Neuronal stem cell (in vitro differentiated cells): ENCODE data around the gene MORC1.

Experiments used
- DNase-seq: peaks from one replicate; pipeline ENCODE4 v3.0.0-alpha.2; 2013; ENCODE audit warnings: low spot score
- H2AFZ ChIP-seq: one replicate; pipeline ENCODE4 v1.6.1; 2013; ENCODE audit warnings: mild to moderate bottlenecking, low read length, inconsistent platforms
- H2AK5ac ChIP-seq: 2 replicates; pipeline ENCODE4 v1.6.1; 2013; ENCODE audit warnings: low read depth, mild to moderate bottlenecking, inconsistent platforms, low read length, moderate library complexity, mixed read lengths
- H2BK120ac ChIP-seq: 2 replicates; pipeline ENCODE4 v1.6.1; 2013; ENCODE audit warnings: low read depth, mild to moderate bottlenecking, inconsistent platforms, low read length, moderate library complexity, mixed read lengths
- H2BK12ac ChIP-seq: one replicate; pipeline ENCODE4 v1.6.1; 2013; ENCODE audit warnings: low read length, inconsistent platforms
- H2BK15ac ChIP-seq: 2 replicates; pipeline ENCODE4 v1.6.1; 2013; ENCODE audit warnings: mild to moderate bottlenecking, low read length, inconsistent platforms, mixed read lengths
- H2BK5ac ChIP-seq: one replicate; pipeline ENCODE4 v1.6.1; 2013; ENCODE audit warnings: inconsistent platforms, mild to moderate bottlenecking, low read length, moderate library complexity
- H3K14ac ChIP-seq: one replicate; pipeline ENCODE4 v1.6.1; 2013; ENCODE audit warnings: low read length, inconsistent platforms
- H3K18ac ChIP-seq: 2 replicates; pipeline ENCODE4 v1.6.1; 2013; ENCODE audit warnings: low read length, inconsistent platforms
- H3K23ac ChIP-seq: 2 replicates; pipeline ENCODE4 v1.6.1; 2013; ENCODE audit warnings: low read depth, mild to moderate bottlenecking, mixed read lengths, low read length, inconsistent platforms; ENCODE audit not compliant: poor library complexity
- H3K27ac ChIP-seq: replicated peaks from 3 replicates; pipeline ENCODE4 v1.5.1; 2013; ENCODE audit warnings: low read length, inconsistent platforms
- H3K27me3 ChIP-seq, 3 experiments: 2 replicates each; pipeline ENCODE4 v1.6.1; 2013; ENCODE audit warnings: low read length in 3 of 3, mild to moderate bottlenecking in 2 of 3, inconsistent platforms in 1 of 3, low read depth in 1 of 3, mixed read lengths in 1 of 3, moderate library complexity in 1 of 3; ENCODE audit not compliant: control insufficient read depth in 3 of 3, insufficient read depth in 3 of 3
- H3K36me3 ChIP-seq, 2 donors: replicated peaks in 1 of 2; 2 replicates each; pipeline ENCODE4 v1.6.1; 2013; ENCODE audit warnings: low read length in 2 of 2; ENCODE audit not compliant: control insufficient read depth in 2 of 2, insufficient read depth in 2 of 2
- H3K4ac ChIP-seq: 2 replicates; pipeline ENCODE4 v1.6.1; 2013; ENCODE audit warnings: inconsistent platforms, mild to moderate bottlenecking, low read length, moderate library complexity
- H3K4me1 ChIP-seq, 2 donors: 1 replicate in 1 of 2; 2 replicates in 1 of 2; pipeline ENCODE4 v1.6.1; 2013; ENCODE audit warnings: low read length in 2 of 2, low read depth in 1 of 2; ENCODE audit not compliant: control insufficient read depth in 2 of 2, insufficient read depth in 1 of 2
- H3K4me2 ChIP-seq: one replicate; pipeline ENCODE4 v1.6.1; 2013; ENCODE audit warnings: mild to moderate bottlenecking, low read length, inconsistent platforms; ENCODE audit not compliant: insufficient read depth, poor library complexity, severe bottlenecking
- H3K4me3 ChIP-seq, 2 donors: 2 replicates each; pipeline ENCODE4 v1.5.1; 2013; ENCODE audit warnings: low read length in 2 of 2, mild to moderate bottlenecking in 2 of 2, inconsistent platforms in 1 of 2, moderate library complexity in 1 of 2
- H3K79me1 ChIP-seq: one replicate; pipeline ENCODE4 v1.6.1; 2013; ENCODE audit warnings: low read depth, mild to moderate bottlenecking, inconsistent platforms, low read length, moderate library complexity
- H3K9ac ChIP-seq: one replicate; pipeline ENCODE4 v1.6.1; 2013; ENCODE audit warnings: mild to moderate bottlenecking, low read depth, low read length, inconsistent platforms; ENCODE audit not compliant: poor library complexity
- H3K9me3 ChIP-seq, 2 donors: replicated peaks in 1 of 2; 2 replicates each; pipeline versions ENCODE3 to v1.6.1; 2013; ENCODE audit warnings: low read length in 2 of 2, mild to moderate bottlenecking in 2 of 2, inconsistent platforms in 1 of 2, low read depth in 1 of 2, mixed read lengths in 1 of 2, moderate library complexity in 1 of 2; ENCODE audit not compliant: control insufficient read depth in 2 of 2, insufficient read depth in 1 of 2
- H4K8ac ChIP-seq: one replicate; pipeline ENCODE4 v1.6.1; 2013; ENCODE audit warnings: low read depth, mild to moderate bottlenecking, inconsistent platforms, low read length, moderate library complexity
- H4K91ac ChIP-seq: one replicate; pipeline ENCODE4 v1.6.1; 2013; ENCODE audit warnings: low read length, low read depth, mild to moderate bottlenecking, inconsistent platforms; ENCODE audit not compliant: poor library complexity
- WGBS, 2 donors: extraction: QIAGEN DNeasy Blood & Tissue Kit; methylation state at CpG; one replicate each; pipeline ENCODE4 v1.1.7; 2013; ENCODE audit warnings: missing lambda C conversion rate in 2 of 2, mixed read lengths in 1 of 2; ENCODE audit not compliant: insufficient read length in 2 of 2, insufficient replicate concordance in 1 of 2; ENCODE audit errors: extremely low coverage in 2 of 2; 5-methylcytosine and 5-hydroxymethylcytosine counted together

MORC1 gene

GRCh38 chr3:109122690-109123089, 4.8 kb upstream of the MORC1 start:
- Histone ChIP-seq H2BK15ac (no peak overlapping the region), H3K4ac (no peak overlapping the region), H3K18ac (no peak overlapping the region), H2AFZ (no peak overlapping the region), H3K27me3 (no peaks in the 10 kb centered on the region), H3K4me2 (no peak overlapping the region), H2AK5ac (no peak overlapping the region), H3K4me1 (no peaks in the 10 kb centered on the region), H3K4me3 (no peak overlapping the region), H3K36me3 (no peaks in the 10 kb centered on the region), H3K23ac (no peak overlapping the region), H3K79me1 (no peaks in the 10 kb centered on the region), H3K27ac (no peak overlapping the region), H4K8ac (no peak overlapping the region), H3K9ac (no peak overlapping the region), H2BK120ac (no peak overlapping the region), H3K14ac (no peak overlapping the region), H3K9me3 (no peaks in the 10 kb centered on the region), H2BK5ac (no peak overlapping the region), H2BK12ac (no peak overlapping the region), H4K91ac (no peak overlapping the region)
- DNase-seq = no peak

GRCh38 chr3:109118584-109118983, 650 bp upstream of the MORC1 start:
- Histone ChIP-seq H3K4me3 (no peak overlapping the region), H2BK120ac (no peak overlapping the region), H3K79me1 (no peaks in the 10 kb centered on the region), H3K14ac (no peak overlapping the region), H4K8ac (no peak overlapping the region), H3K9me3 (no peaks in the 10 kb centered on the region), H2AFZ (no peak overlapping the region), H3K27ac (no peak overlapping the region), H3K4me1 (no peaks in the 10 kb centered on the region), H3K4me2 (no peak overlapping the region), H3K23ac (no peak overlapping the region), H2BK5ac (no peak overlapping the region), H4K91ac (no peak overlapping the region), H2AK5ac (no peak overlapping the region), H3K9ac (no peak overlapping the region), H3K36me3 (no peaks in the 10 kb centered on the region), H3K27me3 (no peaks in the 10 kb centered on the region), H2BK12ac (no peak overlapping the region), H2BK15ac (no peak overlapping the region), H3K4ac (no peak overlapping the region), H3K18ac (no peak overlapping the region)
- no peak for DNase-seq
- no CpG with 5 or more reads among the region's 7 CpGs for WGBS, 2 donors

- Histone ChIP-seq H3K4me3 (no peak overlapping the region), H3K9ac (no peak overlapping the region), H2BK120ac (no peak overlapping the region), H3K27me3 (no peaks in the 10 kb centered on the region), H2BK12ac (no peak overlapping the region), H3K14ac (no peak overlapping the region), H4K8ac (no peak overlapping the region), H2AFZ (no peak overlapping the region), H3K36me3 (no peaks in the 10 kb centered on the region), H2BK15ac (no peak overlapping the region), H3K18ac (no peak overlapping the region), H4K91ac (no peak overlapping the region), H3K23ac (no peak overlapping the region), H3K4me1 (peaks cover 0 to 2% of the 10 kb centered on the region in 2 donors), H3K27ac (no peak overlapping the region), H3K4me2 (no peak overlapping the region), H2BK5ac (no peak overlapping the region), H3K4ac (no peak overlapping the region), H2AK5ac (no peak overlapping the region), H3K79me1 (no peaks in the 10 kb centered on the region), H3K9me3 (no peaks in the 10 kb centered on the region)
- WGBS, 2 donors = no CpG with 5 or more reads among the region's 2 CpGs
- no peak for DNase-seq
These were observed 1.9 kb downstream of the MORC1 start for GRCh38 chr3:109116031-109116430.

GRCh38 chr3:109115451-109115850, 2.5 kb downstream of the MORC1 start:
- H3K36me3 ChIP-seq = no peaks in the 10 kb centered on the region

More at GRCh38 chr3:109115451-109115850, 2.5 kb downstream of the MORC1 start:
- H3K4me3 ChIP-seq = no peak overlapping the region
- H3K79me1 ChIP-seq = no peaks in the 10 kb centered on the region
- H2AK5ac ChIP-seq = no peak overlapping the region
- peaks cover 0 to 2% of the 10 kb centered on the region in 2 donors for H3K4me1 ChIP-seq
- no peak overlapping the region for H2BK5ac ChIP-seq
- H3K27ac ChIP-seq = no peak overlapping the region
- no CpG with 5 or more reads among the region's 2 CpGs for WGBS, 2 donors
- H3K9ac ChIP-seq = no peak overlapping the region
- H4K8ac ChIP-seq = no peak overlapping the region
- H3K23ac ChIP-seq = no peak overlapping the region
- H3K4ac ChIP-seq = no peak overlapping the region
- no peak overlapping the region for H2BK12ac ChIP-seq
- no peak overlapping the region for H2BK15ac ChIP-seq
- no peak for DNase-seq
- H2AFZ ChIP-seq = no peak overlapping the region
- no peaks in the 10 kb centered on the region for H3K9me3 ChIP-seq
- no peak overlapping the region for H4K91ac ChIP-seq
- H2BK120ac ChIP-seq = no peak overlapping the region
- no peak overlapping the region for H3K14ac ChIP-seq
- H3K27me3 ChIP-seq = no peaks in the 10 kb centered on the region
- H3K4me2 ChIP-seq = no peak overlapping the region
- H3K18ac ChIP-seq = no peak overlapping the region
